ENCODE results near the gene CIDEC.
"Not testable (repeated sequence)": the region's sequence is repeated elsewhere in the genome, so short reads cannot be mapped to it uniquely, and the experiment has no call there.

Gene CIDEC

DNA sequence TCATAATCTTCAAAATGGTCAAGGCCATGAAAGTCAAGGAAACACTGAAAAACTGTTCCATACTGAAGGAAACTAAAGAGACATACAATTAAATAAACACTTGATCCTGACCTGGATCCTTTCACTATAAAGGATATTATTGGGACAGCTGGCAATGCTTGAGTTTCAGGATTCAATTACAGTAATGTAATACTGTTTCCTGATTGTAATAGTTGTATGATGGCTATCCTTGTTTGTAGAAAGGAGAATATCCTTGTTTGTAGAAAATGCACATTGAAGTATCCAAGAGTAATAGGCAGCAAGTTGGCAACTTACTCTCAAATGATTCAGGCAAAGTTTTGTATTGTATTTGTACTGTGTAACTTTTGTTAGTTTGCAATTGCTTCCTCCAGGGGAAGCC is 4.6 kb downstream of the CIDEC start:
- DNase-seq, result no peak

DNA sequence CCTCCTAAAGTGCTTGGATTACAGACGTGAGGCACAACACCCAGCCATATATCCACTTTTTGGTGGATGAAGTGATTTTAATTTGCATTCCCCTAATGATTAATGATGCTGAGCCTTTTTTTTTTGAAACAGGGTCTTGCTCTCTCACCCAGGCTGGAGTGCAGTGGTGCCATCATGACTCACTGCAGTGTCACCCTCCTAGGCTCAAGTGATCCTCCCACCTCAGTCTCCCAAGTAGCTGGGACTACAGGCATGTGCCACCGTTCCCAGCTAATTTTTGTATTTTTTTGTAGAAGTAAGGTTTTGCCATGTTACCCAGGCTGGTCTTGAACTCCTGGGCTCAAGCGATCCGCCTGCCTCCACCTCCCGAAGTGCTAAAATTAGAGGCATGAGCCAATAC is 8.0 kb downstream of the CIDEC start:
- not testable (repeated sequence) for DNase-seq

GRCh38 chr3:9870978-9871377 is 9.1 kb downstream of the CIDEC start:
- DNase-seq, result no peak

GRCh38 chr3:9869955-9870354 is 10.1 kb downstream of the CIDEC start:
- no peak for DNase-seq

DNA sequence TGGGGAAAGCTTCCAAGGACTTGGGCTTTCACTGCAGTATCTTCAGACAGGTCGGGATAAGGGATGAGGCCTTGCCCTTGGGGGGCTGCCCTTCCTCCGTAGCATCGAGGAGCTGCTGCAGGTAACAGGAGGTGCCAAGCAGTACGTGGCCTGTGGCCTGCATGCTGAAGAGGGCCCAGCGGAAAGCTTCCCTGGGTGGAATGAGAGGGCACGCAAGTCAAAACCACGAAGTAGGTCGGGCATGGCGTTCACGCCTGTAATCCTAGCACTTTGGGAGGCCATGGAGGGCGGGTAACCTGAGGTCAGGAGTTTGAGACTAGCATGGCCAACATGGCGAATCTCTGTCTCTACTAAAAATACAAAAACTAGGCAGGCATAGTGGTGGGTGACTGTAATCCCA is 12.9 kb downstream of the CIDEC start:
- no peak for DNase-seq

DNA sequence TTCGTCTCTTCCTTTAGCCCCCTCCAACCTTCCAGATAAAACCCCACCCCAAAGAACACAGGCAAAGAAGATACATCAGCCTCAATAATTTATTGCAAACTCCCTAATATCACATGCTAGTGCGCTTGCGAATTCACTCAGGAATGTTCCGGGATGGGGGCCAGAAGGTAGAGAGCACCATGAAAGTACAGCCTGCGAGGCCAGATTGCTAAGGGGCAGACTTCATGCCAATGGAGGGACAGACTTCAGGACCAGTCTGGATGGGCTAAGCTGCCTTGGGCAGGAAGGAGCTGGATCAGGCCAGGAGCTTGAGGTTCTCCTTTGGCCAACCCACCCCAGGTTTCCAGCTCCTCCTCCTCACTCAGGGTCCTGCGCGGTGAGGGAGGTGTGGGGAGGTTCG is 13.4 kb downstream of the CIDEC start:
- no peak for DNase-seq

GRCh38 chr3:9865125-9865637 is 14.9 kb downstream of the CIDEC start:
- not testable (repeated sequence) for DNase-seq

DNA sequence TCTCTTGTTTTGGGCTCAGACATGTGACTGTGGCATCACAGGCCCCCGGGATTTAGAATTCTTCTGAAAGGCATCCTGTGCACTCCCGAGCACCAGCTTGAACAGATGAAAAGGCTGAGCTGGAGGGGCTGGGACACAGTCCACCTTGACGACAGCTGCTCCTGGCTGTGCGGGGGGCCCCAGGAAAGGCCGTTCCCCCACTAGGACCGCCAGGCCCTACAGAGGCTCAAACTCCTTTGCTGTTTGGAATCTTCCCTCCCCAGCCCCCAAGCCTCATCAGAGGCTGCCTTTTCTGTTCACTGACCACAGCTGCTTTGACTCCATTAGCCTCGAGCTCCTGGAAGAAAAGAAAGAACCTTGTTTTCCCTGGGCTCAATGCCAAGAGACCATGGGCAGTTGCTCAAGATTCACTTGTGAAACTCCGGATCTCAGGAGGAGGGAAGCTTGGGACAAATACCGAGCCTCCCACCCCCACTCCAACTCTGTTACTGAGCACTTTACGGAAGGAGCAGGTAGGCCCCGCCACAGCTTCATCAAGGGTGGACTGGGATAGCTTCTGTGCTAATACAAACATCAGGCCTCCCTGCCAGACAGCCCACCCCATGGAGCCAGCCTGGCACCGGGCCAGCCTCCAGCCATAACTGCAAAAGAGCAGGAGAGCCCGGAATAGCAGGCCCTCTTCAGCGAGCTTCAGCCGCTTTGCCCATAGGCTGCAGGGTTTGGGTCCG is 15.7 kb downstream of the CIDEC start:
- DNase-seq, result no peak

GRCh38 chr3:9863058-9863772 is 16.8 kb downstream of the CIDEC start:
- DNase-seq, result no peak

GRCh38 chr3:9862391-9863057 is 17.5 kb downstream of the CIDEC start:
- peak; percentile 35 for DNase-seq

GRCh38 chr3:9861626-9862130 is 18.4 kb downstream of the CIDEC start:
- no peak for DNase-seq

- DNase-seq, result no peak
Observed at GRCh38 chr3:9861201-9861600, 18.9 kb downstream of the CIDEC start.

DNA sequence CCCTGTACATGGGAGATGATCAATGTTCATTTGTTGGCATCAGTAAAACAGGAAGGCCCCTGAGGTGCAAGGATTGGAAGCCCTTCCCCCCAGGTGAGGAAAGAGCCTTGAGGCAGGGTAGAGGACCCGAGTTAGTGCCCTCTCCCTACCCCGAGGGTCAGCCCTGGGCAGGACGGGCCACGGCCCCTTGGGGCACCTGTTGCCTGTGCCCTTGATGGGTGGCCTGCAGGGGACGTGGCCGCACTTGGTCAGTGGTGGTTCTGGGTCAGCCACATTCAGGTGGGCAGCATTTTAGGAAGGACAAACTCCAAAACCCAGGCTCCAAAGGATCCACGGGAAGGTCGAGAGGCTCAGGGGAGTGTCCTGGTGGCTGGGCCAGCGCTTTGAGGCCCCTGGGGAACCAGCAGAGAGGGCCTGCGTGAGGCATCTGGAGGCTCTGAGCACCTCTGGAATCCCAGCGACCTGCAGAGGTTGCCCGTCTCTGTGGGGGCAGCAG is 20.5 kb downstream of the CIDEC start:
- DNase-seq, result no peak

DNA sequence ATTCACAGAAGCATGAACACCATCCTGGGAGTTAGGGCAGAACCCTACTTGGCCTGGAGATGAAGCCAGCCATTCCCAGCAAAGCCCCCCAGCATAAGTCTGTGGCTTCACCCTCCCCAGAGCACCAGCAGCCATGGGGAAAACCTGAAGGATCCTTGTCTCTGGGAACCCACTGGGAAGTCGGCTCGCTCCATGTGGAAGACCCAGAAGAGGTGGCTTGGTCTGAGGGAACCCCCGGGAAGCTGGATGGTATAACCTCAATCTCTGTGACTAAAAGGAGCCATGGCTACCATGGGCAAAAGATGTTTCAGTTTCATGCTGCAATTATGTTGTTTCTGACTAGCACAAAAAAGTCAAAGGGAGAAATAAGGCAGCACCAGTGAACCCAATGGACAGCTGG is 24.5 kb downstream of the CIDEC start:
- no peak for DNase-seq

GRCh38 chr3:9854291-9854940 is 25.6 kb downstream of the CIDEC start:
- not testable (repeated sequence) for DNase-seq

- DNase-seq, result no peak
Observed at GRCh38 chr3:9852528-9852927, 27.5 kb downstream of the CIDEC start.

- DNase-seq, result not testable (repeated sequence)
Observed at GRCh38 chr3:9851926-9852325, 28.1 kb downstream of the CIDEC start.

- not testable (repeated sequence) for DNase-seq
Observed at GRCh38 chr3:9851383-9851782, 28.7 kb downstream of the CIDEC start.

GRCh38 chr3:9848860-9849259 is 31.2 kb downstream of the CIDEC start:
- DNase-seq, result peak; percentile 58

GRCh38 chr3:9847870-9848269 is 32.2 kb downstream of the CIDEC start:
- not testable (repeated sequence) for DNase-seq

DNA sequence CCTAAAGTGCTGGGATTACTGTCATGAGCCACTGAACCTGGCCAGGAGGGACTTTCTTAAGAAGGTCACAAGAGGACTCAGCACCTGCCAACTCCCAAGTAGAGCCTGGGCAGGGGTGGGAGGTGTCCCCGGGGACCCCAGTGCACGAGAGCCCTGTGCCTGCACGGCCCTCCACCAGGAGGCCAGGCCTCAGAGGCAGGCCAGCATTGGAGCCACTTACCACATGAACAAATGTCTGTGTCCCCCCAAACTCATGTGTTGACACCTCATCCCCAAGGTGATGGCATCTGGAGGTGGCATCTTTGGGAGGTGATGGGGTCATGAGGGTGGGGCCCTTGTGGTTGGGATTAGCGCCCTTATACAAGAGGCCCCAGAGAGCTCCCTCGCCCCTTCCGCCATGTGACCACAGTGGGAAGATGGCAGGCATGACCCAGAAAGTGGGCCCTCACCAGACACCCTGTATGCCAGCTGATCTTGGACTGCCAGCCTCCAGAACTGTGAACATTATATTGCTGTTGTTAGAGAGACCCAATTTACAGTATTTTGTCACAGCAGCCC is 33.0 kb downstream of the CIDEC start:
- no peak for DNase-seq

GRCh38 chr3:9846231-9846630 is 33.8 kb downstream of the CIDEC start:
- no peak for DNase-seq

All from CD4-positive, alpha-beta T cell treated with Interleukin-12 subunit alpha and Interleukin-12 subunit beta, for 1 hour (primary cell).